Measurements from ENCODE around the gene DNAH6. TPM values are rescaled to one million over a fixed set of nuclear protein-coding genes. Genes with fewer than 3 reads are reported as not detected.
A peak's percentile ranks its signal among the peaks of the same experiment; 100 is the strongest.

DNAH6 gene
- total and polyA plus RNA-seq, 11 donors = 0.05 to 0.75 (median 0.10) TPM; not detected in 2

DNA sequence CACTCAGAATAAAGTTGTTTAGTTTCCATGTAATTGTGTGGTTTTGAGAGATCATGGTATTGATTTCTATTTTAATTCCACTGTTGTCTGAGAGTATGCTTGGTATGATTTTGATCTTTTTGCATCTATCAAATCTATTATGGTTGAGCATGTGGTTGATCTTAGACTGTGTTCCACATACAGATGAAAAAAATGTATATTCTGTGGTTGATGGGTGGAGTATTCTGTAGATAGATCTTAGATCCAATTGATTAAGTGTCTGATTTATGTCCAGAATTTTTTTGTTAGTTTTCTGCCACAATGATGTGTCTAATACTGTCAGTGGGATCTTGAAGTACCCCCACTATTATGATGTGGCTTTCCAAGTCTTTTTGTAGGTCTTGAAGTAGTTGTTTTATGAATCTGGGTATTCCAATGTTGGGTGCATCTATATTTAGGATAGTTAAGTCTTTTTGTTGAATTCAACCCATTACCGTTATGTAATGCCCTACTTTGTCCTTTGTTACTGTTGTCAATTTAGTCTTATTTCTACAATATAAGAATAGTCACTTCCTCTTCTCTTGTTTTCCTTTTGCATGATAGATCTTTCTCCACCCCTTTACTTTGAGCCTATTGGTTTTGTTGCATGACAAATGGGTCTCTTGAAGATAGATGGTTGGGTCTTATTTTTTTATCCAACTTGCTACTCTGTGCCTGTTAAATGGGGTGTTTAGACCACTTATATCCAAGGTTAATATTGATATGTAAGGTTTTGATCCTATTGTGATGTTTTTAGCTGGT is 262.8 kb downstream of the DNAH6 start:
- no peak for DNase-seq
- TF ChIP-seq, protein P1, sequence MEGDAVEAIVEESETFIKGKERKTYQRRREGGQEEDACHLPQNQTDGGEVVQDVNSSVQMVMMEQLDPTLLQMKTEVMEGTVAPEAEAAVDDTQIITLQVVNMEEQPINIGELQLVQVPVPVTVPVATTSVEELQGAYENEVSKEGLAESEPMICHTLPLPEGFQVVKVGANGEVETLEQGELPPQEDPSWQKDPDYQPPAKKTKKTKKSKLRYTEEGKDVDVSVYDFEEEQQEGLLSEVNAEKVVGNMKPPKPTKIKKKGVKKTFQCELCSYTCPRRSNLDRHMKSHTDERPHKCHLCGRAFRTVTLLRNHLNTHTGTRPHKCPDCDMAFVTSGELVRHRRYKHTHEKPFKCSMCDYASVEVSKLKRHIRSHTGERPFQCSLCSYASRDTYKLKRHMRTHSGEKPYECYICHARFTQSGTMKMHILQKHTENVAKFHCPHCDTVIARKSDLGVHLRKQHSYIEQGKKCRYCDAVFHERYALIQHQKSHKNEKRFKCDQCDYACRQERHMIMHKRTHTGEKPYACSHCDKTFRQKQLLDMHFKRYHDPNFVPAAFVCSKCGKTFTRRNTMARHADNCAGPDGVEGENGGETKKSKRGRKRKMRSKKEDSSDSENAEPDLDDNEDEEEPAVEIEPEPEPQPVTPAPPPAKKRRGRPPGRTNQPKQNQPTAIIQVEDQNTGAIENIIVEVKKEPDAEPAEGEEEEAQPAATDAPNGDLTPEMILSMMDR (IDR thresholded peaks at IDR 0.05) = no peak
- no peaks in the 10 kb centered on the region for H3K36me3 ChIP-seq
- no peak overlapping the region for H3K4me3 ChIP-seq
- peaks cover 0 to 14% (median 0%) of the 10 kb centered on the region in 12 donors for H3K4me1 ChIP-seq
- intact Hi-C loops (cut with DNase I) = no loop called here
- ATAC-seq = no peak
- H3K27me3 ChIP-seq = no peaks in the 10 kb centered on the region
- H3K9me3 ChIP-seq = peaks cover 0 to 25% (median 13%) of the 10 kb centered on the region in 12 donors
- 83 to 87% (median 84%) methylated on average over 1 of the region's 1 CpG for WGBS, 4 donors
- no peak overlapping the region for H3K27ac ChIP-seq

DNA sequence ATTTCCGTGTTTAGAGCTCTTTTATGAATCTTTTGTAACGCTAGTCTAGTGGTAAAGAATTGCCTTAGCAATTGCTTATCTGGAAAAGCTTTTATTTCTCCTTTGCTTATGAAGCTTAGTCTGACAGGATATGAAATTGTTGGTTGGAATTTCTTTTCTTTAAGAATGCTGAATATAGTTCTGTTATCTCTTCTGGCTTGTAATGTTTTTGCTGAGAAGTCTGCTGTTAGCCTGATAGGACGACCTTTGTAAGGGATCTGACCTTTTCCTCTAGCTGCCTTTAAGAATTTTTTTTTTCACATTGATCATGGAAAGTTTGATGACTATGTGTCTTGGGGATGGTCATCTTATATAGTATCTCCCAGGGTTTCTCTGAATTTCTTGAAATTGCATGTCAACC is 263.5 kb downstream of the DNAH6 start:
- intact Hi-C loops (cut with DNase I) = no loop called here
- H3K4me3 ChIP-seq = no peak overlapping the region
- no peak for ATAC-seq
- peaks cover 0 to 18% (median 8%) of the 10 kb centered on the region in 12 donors for H3K9me3 ChIP-seq
- H3K4me1 ChIP-seq = peaks cover 0 to 14% (median 0%) of the 10 kb centered on the region in 12 donors
- WGBS, 4 donors = 47 to 62% (median 48%) methylated on average over 3 of the region's 3 CpGs
- TF ChIP-seq, protein P1 (IDR thresholded peaks at IDR 0.05) = no peak
- TF ChIP-seq POLR2A (IDR thresholded peaks at IDR 0.05) = no peak
- H3K27me3 ChIP-seq = no peaks in the 10 kb centered on the region
- no peaks in the 10 kb centered on the region for H3K36me3 ChIP-seq
- no peak for DNase-seq
- H3K27ac ChIP-seq = no peak overlapping the region

DNA sequence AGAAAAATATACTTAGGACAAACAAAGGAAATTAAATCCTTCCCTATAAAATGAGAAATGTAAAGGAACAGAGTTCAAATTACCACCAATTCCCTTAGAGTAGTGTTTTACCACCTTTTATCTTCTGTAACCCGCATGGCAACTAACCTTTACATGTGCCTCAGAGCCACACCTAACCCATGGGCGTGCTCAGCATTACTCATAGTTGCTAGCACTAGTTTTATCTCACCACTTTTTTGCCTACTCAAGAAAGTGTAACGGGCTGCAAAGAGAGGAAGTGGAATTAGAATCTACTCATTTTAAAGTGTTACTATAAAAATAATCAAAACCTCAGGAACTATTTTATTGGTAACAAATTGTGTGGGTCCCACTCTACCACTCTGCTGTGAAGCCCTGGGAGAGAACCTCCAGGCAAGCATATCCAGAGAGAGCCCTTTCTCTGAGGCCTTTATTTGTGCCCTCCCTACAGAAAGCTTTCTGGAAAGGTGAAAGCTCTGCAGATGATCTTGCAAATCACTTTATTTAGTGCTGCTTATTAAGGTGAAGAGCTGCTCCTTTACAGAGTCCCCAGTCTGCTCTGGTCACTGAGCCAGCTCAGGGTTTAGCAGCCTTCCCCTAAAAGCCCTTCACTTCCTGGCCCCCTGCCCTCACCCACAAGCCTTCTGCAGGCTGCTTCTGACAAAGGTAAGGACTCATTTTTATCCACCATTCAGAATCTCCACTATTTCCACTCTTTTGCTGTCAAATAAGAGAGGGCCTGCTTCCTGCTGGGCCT is 265.8 kb downstream of the DNAH6 start:
- peak overlapping the region in 1 of 12 donors; percentile 75 for H3K27ac ChIP-seq
- no peak for TF ChIP-seq POLR2A (IDR thresholded peaks at IDR 0.05)
- TF ChIP-seq, protein P1 (IDR thresholded peaks at IDR 0.05) = no peak
- 65 to 75% (median 70%) methylated on average over 3 of the region's 3 CpGs for WGBS, 4 donors
- ATAC-seq (no peak), DNase-seq (no peak)
- intact Hi-C loops (cut with DNase I) = no loop called here
- H3K36me3 ChIP-seq = no peaks in the 10 kb centered on the region
- H3K4me3 ChIP-seq = no peak overlapping the region
- peaks cover 0 to 14% (median 0%) of the 10 kb centered on the region in 12 donors for H3K4me1 ChIP-seq
- H3K27me3 ChIP-seq = no peaks in the 10 kb centered on the region
- H3K9me3 ChIP-seq = peaks cover 0 to 4% (median 0%) of the 10 kb centered on the region in 12 donors

Measured in heart left ventricle (tissue), 16 donors.